LNCaP clone FGC (cell line): Measurements from ENCODE around the gene AGT.
A peak's percentile ranks its signal among the peaks of the same experiment; 100 is the strongest.

ENCODE experiments used
- DNase-seq: peaks from one replicate; pipeline ENCODE4 v3.0.0-alpha.2; 2011; ENCODE audit warnings: low read depth
- H3K4me3 ChIP-seq: 2 replicates; pipeline ENCODE4 v1.5.1; 2011; ENCODE audit warnings: mild to moderate bottlenecking, low read depth, low read length, control low read depth
- TF ChIP-seq, protein P1 (sequence below): IDR thresholded peaks from 2 replicates; pipeline ENCODE4 v1.5.1; 2012; ENCODE audit warnings: mild to moderate bottlenecking; ENCODE audit not compliant: control insufficient read depth, insufficient read depth; ENCODE audit errors: extremely low read depth

AGT gene

DNA sequence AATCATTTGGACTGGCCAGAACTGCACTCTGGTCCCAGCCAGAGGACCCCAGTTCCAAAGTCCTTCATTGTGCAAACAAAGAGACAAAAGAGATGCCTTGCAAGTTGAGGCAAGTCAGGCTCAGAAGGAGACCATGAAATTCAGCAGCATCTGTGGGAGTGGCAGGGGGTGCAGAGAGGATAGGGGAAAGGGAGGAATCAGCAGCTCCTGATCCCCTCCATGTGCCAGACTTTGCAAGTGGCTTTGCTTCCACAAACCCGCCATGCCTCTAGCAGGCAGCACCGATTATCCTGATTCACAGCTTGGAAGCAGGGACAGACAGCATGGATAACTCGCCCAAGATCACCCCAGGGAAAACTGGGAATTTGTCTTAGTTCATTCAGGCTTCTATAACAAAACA lies 31.1 kb upstream of the AGT start:
- DNase-seq = no peak
- H3K4me3 ChIP-seq = no peak overlapping the region
- TF ChIP-seq, protein P1, sequence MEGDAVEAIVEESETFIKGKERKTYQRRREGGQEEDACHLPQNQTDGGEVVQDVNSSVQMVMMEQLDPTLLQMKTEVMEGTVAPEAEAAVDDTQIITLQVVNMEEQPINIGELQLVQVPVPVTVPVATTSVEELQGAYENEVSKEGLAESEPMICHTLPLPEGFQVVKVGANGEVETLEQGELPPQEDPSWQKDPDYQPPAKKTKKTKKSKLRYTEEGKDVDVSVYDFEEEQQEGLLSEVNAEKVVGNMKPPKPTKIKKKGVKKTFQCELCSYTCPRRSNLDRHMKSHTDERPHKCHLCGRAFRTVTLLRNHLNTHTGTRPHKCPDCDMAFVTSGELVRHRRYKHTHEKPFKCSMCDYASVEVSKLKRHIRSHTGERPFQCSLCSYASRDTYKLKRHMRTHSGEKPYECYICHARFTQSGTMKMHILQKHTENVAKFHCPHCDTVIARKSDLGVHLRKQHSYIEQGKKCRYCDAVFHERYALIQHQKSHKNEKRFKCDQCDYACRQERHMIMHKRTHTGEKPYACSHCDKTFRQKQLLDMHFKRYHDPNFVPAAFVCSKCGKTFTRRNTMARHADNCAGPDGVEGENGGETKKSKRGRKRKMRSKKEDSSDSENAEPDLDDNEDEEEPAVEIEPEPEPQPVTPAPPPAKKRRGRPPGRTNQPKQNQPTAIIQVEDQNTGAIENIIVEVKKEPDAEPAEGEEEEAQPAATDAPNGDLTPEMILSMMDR = no peak

DNA sequence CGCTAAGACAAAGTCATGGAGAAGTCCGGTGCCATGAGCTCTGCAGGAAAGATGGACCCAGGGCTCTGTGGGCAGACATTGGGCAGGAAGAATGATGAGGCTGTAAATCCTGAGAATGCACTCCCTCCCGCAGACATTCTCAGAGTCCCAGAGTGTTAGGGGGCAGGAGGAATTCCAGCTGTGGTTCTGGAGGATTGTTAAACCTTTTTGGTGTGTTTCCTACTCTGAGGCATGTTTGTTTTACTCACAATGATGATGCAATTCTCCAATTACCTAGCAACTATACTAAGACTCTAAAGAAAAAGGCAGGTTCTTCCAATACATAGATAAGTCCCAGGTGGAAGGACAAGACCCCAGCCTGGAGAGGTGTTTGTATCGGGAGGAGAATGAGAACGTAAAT lies 30.5 kb upstream of the AGT start:
- no peak for DNase-seq
- H3K4me3 ChIP-seq = no peak overlapping the region
- TF ChIP-seq, protein P1 = no peak

DNA sequence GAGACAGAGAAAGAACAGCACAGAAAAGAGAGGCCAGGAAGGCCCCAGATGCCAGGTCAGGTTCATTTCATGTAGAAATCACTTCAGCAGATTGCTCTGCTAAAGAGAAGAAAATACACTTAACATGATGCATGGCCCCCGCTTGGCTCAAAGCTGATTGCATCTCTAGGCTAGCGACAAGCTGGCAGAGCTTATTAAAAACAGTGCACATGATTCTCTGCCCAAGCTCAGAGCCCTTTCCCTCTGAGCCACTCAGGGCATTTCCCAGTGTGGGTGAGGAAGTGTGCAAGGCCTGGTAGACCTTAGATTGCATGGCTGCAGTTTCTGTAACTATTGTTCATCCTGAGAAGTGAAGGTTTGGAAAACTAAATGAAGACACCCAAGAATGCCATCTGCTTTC lies 30.0 kb upstream of the AGT start:
- no peak for DNase-seq
- TF ChIP-seq, protein P1 = no peak
- no peak overlapping the region for H3K4me3 ChIP-seq

DNA sequence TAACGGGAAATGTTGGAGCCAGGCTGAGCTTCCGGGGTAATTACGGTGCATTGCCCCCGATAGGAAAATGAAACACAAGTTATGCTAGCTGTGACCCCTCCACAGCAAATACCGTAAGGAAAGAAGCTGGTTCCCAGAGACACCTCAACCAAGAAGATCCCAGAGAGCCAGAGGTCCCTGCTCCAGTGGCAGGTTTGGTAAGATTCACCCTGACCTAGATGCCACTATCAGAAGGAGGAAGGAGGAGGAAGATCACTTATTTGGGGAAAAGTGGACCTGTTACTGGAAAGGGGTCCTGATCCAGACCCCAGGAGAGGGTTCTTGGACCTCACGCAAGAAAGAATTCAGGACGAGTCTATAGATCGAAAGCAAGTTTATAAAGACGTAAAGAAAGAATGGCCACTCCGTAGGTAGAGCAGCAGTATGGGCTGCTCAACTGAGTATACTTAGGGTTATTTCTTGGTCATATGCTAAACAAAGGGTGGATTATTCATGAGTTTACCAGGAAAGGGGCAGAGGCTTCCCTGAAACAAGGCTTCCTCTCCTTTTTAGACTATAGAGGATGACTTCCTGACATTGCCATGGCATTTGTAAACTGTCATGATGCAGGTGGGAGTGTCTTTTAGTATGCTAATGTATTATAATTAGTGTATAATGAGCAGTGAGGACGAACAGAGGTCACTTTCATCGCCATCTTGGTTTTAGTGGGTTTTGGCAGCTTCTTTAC lies 25.8 kb upstream of the AGT start:
- no peak for DNase-seq
- H3K4me3 ChIP-seq = no peak overlapping the region
- TF ChIP-seq, protein P1 = no peak

DNA sequence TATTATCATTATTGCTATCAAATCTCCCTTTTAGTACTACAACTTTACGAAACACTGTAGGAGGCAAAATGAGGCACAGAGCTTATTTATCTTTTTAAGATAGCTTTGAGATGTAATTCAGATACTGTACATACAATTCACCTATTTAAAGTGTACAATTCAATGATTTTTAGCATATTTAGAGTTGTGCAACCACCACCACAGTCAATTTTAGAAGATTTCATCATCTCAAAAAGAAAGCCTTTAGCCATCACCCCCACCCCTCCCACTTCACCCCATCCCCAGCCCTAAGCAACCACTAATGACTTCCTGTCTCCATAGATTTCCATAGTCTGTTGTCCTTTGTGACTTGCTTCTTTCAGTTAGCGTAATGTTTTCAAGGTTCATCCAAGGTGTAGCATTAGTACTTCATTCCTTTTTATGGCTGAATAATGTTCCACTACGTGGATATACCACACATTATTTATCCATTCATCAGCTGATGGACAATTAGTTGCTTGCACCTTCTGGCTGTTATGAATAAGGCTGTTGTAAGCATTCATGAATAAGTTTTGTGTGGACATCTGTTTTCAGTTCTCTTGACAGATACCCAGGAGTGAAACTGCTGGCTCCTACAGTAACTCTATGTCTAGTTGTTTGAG lies 23.8 kb upstream of the AGT start:
- DNase-seq = no peak
- no peak overlapping the region for H3K4me3 ChIP-seq
- TF ChIP-seq, protein P1 = no peak

DNA sequence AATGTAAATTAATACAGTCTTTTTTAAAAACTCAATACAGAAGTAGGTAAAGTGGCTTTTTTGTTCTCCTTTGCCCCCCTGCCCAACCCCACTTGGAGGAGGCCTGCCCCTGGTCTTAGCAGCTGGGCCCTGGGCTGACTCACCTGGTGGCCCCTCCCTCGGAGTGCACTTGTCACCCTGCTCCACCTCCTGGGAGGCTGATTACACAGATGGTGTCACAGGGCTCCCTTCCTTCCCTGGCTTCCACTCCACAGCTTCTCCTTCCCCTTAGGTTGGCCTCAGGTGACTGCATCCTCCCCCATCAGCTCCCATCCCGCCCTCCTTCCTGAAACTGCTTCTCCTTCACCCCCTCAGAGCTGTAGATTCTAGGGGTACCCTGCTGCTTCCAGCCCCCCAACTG lies 21.5 kb upstream of the AGT start:
- no peak overlapping the region for H3K4me3 ChIP-seq
- TF ChIP-seq, protein P1 = no peak
- DNase-seq = no peak

DNA sequence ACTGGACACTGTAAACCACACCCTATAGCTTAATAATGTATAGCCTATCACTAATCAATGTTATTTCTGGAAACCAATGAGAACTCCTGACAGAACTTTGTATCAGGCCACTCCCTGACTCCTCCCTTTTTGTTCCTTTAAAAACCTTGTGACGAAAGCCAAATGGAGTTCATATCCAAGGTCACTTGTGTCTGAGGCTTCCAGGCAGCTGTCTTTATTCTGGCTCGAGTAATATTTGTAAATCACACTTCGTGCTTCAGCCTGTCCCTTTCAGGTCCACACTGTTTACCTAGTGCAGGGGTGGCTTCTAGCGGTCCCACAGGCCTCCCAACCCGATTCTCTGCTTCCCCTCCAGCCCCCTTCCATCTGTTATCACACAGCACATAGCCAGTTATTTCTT lies 17.1 kb upstream of the AGT start:
- DNase-seq = peak; percentile 77
- no peak overlapping the region for H3K4me3 ChIP-seq
- TF ChIP-seq, protein P1 = no peak
